HG02943 (cell line): ENCODE results near the gene MDM1.

Source experiments
- ATAC-seq: cut with Tn5 transposase; IDR thresholded peaks from one replicate; pipeline ENCODE4 v1.9.1; 2021; ENCODE audit warnings: mild to moderate bottlenecking, low read depth, moderate library complexity; ENCODE audit not compliant: unreplicated experiment

The MDM1 gene

DNA sequence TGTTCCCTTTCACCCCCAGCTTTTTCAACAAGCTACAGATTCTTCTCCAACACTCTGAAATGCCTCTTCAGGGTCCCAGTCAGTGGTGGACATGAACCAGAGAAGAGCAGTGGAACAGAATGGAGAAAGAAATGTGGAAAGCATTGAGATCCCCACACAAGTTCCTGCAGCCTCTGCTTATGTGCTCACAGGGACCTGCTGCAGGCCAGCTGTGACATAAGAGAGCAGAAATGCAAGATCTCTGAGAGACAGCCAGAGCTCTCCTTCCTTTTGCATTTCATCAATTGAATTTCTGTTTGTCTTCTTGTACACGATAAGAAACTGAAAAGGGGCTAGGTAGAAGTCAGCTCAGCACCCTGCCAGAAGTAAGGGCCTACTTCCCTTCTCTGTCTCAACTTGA, 6.2 kb downstream of the MDM1 start:
- ATAC-seq = no peak

DNA sequence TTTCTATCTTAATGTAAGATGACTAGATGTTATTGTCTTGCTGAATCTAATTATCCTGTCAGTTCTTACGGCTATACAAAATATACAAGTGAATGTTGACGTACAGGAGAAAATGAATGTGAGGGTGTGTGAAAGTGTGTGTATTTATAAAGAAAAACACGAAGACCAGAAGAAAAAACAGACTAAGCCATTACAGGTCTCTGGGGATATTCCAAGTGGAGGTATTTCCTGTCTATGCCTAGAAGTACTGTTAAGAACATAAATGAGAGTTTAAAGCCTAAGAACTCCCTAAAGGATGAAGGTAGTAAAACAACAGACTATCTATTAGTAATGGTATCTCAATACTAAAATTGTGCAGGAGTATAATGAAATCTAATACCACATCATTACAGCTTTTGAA, 7.6 kb downstream of the MDM1 start:
- ATAC-seq = no peak

DNA sequence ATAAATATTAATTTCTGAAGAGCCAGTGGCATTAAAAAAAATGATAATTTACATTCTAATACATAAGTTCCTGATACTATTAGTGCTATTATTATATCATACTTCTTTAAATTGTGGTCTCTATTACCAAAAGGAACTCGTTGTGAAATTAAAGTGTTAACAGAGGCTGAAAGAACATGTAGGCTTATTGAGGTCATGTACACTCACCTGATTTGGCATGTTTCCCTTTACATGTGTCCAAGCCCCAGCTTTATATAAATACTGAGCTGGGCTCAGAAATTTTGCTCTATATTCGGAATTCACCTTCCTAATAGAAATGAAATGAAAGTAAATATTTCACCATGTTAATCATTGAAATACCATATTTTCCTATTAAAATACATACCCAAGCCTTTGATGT, 11.0 kb downstream of the MDM1 start:
- no peak for ATAC-seq

DNA sequence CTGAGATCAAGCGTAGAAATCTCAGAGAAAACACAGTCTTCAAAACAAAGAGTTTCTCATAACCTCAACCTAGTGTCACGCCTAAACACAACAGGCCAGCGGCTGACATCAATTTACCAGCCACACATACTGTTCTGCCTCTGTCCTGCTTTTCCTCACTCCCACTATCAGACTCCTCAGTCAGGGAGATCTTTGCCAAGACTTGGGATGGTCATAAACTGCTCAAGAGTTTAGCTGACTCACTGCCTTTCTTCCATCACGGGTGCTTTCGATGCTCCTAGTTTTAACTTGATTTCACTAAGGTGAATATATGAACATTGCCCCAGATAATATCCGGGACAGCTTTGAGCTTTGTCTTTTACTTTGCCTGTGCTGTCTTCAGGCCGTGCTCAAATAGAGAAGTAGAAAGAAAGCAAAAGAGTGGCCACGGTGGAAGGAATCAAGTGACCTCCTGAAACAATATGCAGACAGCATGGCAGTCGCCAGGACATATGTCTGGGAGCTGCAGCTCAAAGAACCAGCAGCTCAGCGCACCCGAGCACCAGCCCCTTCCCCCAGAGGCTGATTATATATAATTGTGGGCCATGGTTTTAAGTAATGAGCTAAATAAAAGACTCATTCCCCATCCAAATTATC, 12.1 kb downstream of the MDM1 start:
- ATAC-seq = no peak

DNA sequence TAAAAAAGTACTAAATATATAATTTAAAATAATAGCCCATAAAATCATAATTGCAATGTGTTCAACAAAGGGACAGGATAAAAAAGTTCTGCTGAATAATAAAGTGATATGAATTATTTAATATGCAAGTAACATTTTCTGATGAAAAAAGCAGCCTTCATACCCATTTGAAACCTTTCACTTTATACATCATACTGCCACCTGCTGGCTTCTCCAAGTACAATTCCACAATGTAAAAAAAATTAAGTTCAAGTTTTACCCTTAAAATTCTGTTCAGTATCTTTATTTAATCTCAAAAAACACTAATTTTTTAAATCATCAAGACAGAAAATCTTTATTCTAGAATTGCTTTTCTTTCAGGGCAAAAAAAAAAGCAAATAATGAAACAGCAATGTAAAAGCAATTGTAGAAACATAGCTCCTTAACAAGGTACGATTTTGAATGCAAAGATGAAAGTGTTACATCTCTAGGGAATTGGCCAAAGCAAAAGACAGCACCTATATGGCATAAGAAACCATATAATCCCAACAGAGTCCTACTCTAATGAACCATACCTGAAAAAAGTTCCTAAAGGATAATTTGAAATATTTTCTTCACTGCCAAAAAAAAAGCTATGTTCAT, 15.0 kb downstream of the MDM1 start:
- no peak for ATAC-seq

DNA sequence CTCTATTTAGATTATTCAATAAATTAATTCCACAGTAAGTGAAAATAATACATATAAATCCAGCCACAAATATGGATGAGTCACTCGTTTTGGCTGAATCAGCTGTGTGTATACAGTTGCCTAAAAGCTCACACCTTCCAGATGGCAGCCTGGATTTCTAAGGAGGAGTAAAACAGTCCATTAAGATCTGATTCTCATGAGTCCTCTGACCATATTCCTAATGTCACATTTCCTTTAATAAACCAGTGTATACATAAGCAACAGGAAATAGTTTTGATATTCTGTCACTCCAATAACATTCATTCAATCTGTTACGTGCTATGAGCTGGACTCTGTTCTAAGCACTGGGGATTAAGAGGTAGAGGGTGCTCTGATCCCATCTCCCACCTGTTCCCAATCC, 21.8 kb downstream of the MDM1 start:
- no peak for ATAC-seq

DNA sequence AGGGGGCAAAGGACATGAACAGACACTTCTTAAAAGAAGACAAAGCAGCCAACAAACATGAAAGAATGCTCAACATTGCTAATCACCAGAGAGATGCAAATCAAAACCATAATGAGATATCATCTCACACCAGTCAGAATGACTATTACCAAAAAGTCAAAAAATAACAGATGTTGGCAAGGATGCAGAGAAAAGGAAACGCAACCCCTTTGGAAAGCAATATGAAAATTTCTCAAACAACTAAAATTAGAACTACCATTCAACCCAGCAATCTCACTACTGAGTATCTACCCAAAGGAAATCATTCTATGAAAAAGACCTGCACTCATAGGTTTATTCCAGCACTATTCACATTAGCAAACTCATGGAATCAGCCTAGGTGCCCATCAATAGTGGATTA, 25.6 kb downstream of the MDM1 start:
- no peak for ATAC-seq

DNA sequence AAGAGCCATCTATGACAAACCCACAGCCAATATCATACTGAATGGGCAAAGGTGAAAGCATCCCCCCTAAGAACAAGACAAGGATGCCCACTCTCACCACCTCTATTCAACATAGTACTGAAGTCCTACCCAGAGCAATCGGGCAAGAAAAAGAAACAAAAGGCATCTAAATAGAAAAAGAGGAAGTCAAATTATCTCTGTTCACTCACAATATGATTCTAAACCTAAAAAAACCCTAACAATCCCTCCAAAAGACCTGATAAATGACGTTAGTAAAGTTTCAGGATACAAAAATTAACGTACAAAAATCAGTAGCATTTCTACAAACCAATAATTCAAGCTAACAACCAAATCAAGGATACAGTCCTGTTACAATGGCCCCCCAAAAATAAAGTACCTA, 26.9 kb downstream of the MDM1 start:
- no peak for ATAC-seq

DNA sequence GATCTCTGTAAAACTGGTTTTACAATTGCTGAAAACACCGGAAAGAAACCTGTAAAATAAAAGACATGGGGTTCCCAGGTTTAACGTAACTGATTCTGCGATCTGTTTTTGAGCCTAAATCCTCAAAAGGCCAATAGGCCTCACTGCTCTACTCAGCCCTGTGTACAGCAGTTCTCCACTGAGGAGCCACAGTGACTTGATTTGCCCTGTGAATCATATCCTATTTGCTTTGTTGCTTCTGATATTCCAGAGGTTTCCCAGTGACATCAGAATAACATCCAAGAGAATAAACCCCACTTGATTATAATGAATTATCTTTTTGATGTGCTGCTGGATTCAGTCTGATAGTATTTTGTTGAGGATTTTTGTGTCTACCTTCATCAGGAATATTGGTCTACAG, 27.5 kb downstream of the MDM1 start:
- no peak for ATAC-seq

DNA sequence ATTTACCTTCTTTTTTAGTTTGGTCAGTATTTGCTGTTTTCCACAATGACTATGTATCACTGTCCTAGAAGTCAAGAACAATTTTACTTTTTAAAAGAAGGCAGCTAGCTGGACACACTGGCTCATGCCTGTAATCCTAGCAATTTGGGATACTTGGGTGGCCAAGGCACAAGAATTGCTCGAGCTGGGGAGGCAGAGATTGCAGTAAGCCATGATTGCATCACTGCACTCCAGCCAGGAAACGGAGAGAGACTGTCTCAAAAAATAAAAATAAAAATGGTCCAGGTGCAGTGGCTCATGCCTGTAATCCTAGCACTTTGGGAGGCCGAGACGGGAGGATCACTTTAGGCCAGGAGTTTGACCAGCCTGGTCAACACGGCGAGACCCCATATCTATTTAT, 28.3 kb downstream of the MDM1 start:
- no peak for ATAC-seq

DNA sequence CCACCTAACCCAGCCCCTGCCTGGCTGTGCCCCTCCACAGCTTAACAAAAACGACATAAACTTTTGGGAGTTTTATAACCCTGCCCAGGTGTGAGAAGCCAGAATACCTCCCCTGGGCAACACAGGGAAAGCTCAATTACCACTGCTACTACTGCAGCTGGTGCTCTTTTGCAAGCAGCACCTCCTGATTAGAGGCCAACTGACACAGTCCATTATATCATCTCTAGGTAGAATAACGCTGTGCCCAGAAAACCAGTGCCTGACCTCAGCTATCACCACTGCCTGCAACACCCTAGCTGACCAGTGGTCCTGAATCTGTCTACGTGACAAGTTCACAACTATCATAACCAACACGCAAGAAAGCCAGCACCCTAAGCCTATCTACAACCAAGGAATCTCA, 34.2 kb downstream of the MDM1 start:
- ATAC-seq = no peak

DNA sequence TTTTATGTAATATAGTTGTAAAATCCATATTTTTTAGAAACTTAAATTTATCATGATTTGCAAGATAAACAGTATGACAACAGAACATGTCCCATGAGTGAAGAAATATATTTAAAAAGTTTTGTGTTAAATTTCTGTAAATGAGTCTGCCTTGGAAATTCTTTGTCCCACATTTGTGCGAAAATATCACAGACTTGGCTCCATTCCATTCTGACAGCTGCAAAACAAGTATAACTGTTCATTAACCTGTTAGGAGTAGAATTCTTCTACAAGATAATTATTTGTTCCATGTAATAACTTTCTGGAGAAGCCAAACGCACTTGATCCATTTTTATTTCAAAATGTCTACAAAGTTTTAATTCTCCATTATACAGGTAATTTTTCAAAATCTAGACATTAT, 37.9 kb downstream of the MDM1 start:
- ATAC-seq = no peak

DNA sequence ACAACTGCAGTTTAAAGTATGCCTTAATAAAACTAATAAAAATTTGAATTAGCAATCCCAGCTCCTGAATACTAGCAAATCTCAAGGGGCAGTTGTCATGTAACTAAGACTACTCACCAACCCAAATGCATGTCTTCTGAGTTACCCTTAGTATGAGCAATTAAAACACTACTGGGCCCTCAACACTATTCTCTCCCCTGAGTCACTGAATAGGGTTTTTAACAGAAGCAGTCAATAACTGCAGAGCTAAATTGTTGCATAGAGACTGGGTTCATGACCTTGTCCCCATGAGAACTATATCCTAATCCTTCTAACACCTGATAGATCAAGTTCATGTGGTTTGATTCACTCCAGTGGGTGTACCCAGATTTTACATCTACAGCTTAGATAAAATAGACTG, 38.8 kb downstream of the MDM1 start:
- ATAC-seq = no peak

DNA sequence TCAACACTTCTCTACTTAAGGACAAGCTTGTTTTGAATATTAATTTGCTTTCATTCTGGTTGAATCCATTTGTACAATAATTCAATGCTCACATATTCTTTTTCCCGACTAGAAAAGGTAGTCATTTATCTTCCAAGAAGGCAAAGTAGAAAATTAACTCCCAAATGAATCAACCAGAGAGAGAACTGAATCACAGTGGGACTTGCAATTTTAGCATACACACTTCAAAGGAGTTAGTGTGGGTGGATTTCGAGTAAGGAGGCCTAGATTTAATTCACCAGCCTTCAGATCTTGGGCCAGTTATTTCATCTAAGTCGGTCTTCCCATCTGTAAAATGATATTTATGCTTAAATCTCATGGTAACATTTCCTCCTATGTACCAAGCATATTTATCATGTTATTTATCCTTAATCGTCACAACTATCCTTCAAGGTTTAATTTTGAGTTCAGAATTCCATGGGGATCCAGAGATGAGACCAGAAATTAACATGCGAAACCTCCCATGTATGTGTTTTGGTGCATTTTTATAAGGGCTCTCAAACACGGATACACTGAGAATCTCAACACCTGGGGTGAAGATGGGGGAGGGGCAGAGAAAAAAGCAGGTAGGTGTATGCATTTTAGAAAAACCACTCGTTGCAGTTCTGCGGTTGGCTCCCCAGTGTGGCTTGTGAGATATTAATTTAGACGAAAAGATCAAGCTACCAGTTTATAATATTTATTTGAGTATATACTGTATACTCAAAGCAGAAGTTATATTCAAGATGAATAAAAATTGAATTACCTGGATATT, 39.8 kb downstream of the MDM1 start:
- no peak for ATAC-seq

DNA sequence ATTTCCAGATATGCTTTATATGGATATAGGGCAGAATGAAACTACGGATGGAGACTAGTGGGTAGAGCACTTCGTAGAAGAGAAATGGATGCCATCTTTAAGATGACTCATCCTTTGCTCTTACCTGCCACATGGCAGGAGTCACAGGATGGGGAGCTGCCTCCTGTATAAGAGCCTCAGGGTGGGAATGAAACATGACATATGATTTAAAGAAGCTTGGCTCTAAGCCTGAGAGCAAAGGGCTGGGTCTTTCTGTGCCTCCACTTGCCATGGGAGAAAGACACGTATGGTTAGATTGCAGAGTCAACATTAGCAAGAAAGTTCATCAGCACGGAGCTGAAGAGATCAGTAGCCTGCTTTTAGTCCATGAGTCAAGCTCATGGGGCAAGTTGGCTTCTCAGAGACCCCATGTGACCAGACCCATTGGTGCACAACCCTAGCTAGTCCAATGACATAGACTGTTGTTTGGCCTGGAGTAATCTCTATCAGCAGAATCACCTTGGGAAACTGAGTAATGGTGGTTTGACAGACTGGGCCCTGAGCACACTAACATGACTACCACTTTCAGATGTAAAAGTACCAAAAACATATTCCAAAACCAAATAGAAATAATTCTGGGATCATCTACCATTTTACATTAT, 40.6 kb downstream of the MDM1 start:
- ATAC-seq = no peak

DNA sequence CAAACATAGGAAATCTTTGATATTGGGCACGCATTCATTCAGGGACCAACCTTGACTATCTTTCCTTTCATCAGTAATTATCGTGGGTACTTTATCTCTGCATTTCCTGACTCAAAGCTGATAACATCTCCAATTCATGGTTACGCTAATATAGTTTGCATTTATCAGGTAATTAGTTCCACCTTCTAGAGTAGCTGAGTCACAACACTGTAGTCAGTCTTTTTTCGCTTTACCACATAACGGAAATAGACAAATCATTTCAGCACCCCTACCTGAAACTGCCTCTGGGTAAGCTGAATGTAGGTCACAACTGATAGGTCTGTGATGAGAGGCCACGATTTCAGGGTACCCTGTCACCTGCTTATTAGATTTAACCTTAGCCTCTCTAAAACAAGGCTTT, 42.0 kb downstream of the MDM1 start:
- ATAC-seq = no peak

DNA sequence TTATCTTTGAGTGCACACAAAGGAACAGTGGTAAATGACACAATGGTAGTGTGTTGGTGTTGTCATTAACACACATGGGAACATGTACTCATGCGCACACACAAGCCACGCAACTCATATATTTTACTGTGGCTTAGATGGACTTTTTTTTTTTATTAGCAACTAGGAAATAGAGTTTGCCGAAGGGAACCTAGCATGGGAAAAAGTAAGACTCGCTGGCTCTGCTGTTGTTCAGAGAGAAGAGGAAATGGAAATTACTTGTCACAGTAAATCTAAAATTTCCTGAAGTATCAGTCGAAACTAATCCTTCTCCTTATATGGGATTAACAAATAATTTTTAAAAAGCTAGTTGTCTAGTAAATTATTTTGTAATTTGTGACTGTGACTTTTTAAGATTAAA, 45.1 kb downstream of the MDM1 start:
- ATAC-seq = no peak

DNA sequence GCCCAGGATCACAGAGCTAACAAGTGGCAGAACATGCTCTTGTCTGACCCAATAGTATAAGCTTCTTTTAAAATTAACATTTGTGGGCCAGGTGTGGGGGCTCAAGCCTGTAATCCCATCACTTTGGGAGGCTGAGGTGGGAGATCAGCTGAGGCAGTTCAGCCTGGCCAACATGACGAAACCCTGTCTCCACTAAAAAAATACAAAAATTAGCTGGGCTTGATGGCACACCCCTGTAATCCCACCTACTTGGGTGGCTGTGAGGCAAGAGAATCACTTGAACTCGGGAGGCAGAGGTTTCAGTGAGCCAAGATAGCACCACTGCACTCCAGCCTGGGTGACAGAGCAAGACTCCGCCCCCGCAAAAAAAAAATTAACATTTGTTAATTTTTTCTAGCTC, 45.8 kb downstream of the MDM1 start:
- no peak for ATAC-seq

DNA sequence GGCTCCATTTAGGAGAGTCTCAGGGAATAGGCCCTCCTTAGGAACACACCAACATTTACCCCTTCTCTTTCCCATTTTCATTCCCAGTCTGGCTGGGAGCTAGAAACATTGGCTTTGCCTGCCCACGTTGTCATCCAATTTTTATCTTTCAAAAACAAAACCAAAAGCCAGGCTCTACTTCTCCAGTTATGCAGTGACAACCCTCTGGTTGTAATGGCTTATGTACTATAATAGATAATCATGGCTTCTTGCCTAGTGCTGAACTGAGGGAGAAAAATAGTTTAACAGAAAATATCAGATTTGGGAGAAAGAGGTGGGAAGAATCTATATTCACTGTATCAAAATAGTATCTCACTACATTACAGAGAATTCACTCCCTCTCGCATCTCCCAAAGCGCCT, 46.6 kb downstream of the MDM1 start:
- ATAC-seq = no peak

DNA sequence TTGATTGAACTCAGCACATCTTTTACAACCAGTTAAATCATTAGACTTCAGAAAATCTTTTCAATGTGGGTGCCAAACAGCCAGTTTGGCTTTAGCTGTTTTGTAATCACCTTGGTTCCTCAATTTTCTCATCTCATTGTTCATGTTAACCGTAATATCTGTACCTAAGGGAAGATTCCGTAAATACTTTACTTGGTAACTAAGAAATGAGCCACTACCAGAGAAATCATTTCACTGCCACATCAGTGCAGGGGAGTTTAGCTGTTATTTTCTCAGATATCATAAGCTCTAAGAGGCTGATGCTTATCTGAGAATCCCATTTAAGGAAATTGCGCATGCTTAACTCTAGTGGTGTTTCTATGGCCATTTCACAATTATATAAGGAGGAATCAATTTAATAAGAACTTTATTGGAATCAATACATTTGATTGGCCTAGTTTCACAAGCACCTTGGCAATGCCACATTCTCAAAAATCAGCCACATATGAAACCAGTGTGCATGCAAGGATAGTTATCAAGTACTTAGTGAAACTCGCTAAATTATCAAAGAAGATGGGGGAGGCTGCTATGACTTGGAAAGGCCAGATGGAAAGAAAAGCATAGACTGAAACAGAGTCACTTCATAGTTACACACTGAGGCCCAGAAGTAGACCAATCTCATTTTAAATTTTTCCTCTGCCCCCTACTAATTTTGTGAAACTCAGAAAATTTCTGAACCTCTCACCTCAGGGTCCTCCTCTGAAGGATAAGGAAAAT, 50.7 kb downstream of the MDM1 start:
- no peak for ATAC-seq

DNA sequence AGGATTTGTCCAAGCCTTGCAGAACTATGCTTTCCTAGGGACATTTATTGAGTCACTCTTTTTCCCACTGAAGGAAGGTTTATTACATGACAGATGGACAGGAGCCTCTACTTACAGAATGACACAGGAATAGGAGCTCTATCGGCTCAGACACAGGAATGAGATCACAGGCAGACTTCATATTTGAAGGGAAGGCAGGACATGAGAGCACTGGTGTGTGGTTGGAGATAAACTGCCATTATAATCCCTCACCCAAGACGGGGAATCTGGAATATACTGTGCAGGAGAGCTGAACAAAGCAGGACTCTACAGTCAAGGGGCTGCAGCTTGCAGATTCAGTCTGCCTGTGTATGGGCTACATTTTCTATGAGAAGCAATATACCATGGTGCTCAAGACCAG, 51.9 kb downstream of the MDM1 start:
- no peak for ATAC-seq
